Subcutaneous adipose tissue (tissue), 4 donors: Measurements from ENCODE around the gene CALHM1. TPM values are rescaled to one million over a fixed set of nuclear protein-coding genes. Genes with fewer than 3 reads are reported as not detected.

Experiments used
- total RNA-seq, 4 donors: library from RNA; depleted of rRNA; stranded (reverse); fragments of >200 nt; gene quantifications; one replicate each; pipeline ENCODE4 v1.1.0, GENCODE V29; 2016
- TF ChIP-seq, protein P1 (sequence below): fragments of 450-650 bp; IDR thresholded peaks from one replicate; pipeline ENCODE4 v1.5.1; 2016; ENCODE audit warnings: low read depth, mild to moderate bottlenecking, control low read depth, antibody characterized with exemption, moderate library complexity

CALHM1 gene
- total RNA-seq, 4 donors from 2014 or later: not detected

DNA sequence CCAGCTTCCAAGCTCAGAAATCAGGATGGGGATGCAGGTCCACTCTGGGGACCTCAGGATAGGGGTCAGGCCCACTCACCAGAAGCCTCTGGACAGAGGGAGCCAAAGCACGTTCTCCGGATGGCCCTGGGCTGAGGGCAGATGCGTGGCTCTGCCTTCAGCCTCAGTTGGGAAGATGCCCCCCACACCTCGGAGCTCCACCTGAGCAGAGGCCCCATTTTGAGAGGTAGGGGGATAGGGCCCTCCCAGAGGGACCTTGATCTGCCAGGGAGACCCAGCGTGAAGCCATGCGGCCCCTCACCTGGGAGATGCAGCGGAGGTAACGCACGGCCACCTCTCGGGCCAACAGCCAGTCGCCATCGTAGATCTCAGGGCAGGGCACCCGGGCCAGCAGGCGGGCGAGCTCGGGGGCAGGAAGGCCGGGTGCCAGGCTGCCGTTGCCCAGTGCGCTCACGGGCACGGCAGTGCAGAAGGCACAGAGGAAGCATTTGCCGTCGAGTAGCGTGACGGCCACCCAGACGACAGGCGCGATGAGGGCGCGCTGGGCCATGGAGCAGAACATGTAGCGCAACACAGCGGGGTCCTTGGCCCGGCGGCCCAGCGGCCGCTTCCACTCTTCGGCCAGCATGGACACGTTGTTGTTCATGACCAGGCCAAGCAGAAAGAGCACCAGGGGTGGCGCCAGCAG is 660 bp downstream of the CALHM1 start:
- TF ChIP-seq, protein P1, sequence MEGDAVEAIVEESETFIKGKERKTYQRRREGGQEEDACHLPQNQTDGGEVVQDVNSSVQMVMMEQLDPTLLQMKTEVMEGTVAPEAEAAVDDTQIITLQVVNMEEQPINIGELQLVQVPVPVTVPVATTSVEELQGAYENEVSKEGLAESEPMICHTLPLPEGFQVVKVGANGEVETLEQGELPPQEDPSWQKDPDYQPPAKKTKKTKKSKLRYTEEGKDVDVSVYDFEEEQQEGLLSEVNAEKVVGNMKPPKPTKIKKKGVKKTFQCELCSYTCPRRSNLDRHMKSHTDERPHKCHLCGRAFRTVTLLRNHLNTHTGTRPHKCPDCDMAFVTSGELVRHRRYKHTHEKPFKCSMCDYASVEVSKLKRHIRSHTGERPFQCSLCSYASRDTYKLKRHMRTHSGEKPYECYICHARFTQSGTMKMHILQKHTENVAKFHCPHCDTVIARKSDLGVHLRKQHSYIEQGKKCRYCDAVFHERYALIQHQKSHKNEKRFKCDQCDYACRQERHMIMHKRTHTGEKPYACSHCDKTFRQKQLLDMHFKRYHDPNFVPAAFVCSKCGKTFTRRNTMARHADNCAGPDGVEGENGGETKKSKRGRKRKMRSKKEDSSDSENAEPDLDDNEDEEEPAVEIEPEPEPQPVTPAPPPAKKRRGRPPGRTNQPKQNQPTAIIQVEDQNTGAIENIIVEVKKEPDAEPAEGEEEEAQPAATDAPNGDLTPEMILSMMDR: no peak

- TF ChIP-seq, protein P1: no peak
Measured at GRCh38 chr10:103457176-103457712, 1.5 kb downstream of the CALHM1 start.

GRCh38 chr10:103456074-103456660 is 2.5 kb downstream of the CALHM1 start:
- TF ChIP-seq, protein P1: no peak

- TF ChIP-seq, protein P1: no peak
Measured at GRCh38 chr10:103455235-103455634, 3.5 kb downstream of the CALHM1 start.

- TF ChIP-seq, protein P1: no peak
Measured at GRCh38 chr10:103454026-103454425, 4.7 kb downstream of the CALHM1 start.

DNA sequence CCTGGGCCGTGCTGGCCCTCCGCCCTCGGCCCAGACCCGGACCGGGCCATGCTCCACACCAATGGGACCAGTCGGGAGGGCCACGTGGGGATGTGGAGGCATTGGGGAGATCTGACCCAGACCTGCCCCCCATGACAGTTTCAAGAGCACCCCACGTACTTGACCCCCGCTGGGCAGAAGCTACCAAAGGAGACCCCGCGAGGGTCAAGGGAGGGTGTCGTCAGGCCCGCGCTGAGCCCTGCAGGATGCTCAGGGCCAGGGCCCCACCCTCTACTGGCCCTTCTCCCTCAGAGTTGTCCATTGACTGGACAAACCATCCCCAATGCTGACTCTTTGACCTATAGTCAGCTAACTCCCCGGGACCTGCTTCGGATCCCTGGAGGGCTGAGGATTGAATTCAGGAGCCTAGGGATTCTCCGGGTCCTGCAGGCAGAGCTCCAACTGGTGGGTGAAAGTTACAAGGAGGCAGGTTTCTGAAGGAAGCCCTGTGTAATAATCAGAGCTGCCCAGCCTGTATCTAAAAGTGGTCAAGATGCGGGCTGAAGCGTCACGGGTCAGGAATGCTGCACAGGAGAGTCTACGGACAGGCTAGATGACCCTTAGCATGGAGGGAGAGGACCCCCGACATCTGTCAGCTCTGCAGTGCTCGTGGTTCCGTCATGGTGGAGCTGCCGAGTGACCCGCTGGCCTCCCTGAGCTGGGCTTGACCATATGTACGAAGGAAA is 6.0 kb downstream of the CALHM1 start:
- TF ChIP-seq, protein P1: no peak
